PC-9 (cell line): Measurements from ENCODE around the gene TBX2. TPM values are rescaled to one million over a fixed set of nuclear protein-coding genes. Genes with fewer than 3 reads are reported as not detected.

Experiments
- BruUV-seq: library from RNA; stranded (reverse); fragments of 400-500 nt; replicated peaks from 2 replicates; lab custom pipeline; 2021; lab: Mats Ljungman, UMichigan
- CTCF ChIA-PET: fragments of 300-600 bp; sonication (Branson Sonifier 250); formaldehyde crosslinking; loops from one replicate; lab custom pipeline; 2022; ENCODE audit warnings: antibody characterized with exemption; lab: Charles Lee
- POLR2A ChIA-PET: fragments of 300-600 bp; sonication (Branson Sonifier 250); formaldehyde crosslinking; loops from one replicate; lab custom pipeline; 2022; ENCODE audit warnings: antibody characterized with exemption; ENCODE audit not compliant: unreplicated experiment; lab: Charles Lee
- DNase-seq, 2 experiments: peaks; one replicate each; pipeline versions ENCODE4 v3.0.0 to v3.0.0-alpha.2; 2015 to 2022; ENCODE audit warnings: mixed read lengths in 1 of 2
- H2AFZ ChIP-seq: fragments of 200-600 bp; sonication (generic); 2 replicates; pipeline ENCODE4 v1.8.1; 2017; ENCODE audit warnings: antibody characterized with exemption
- H3F3A ChIP-seq: fragments of 200-600 bp; sonication (generic); 2 replicates; pipeline ENCODE4 v1.8.1; 2017; ENCODE audit warnings: antibody characterized with exemption, mild to moderate bottlenecking, low read depth; ENCODE audit not compliant: insufficient read depth
- H3K27ac ChIP-seq: fragments of 200-600 bp; sonication (generic); 2 replicates; pipeline ENCODE4 v1.6.1; 2016; ENCODE audit warnings: mixed run types
- H3K27me3 ChIP-seq: fragments of 200-600 bp; sonication (generic); 2 replicates; pipeline ENCODE4 v1.6.1; 2016; ENCODE audit warnings: low read depth, mixed run types; ENCODE audit not compliant: insufficient read depth
- H3K36me3 ChIP-seq: fragments of 200-600 bp; sonication (generic); 2 replicates; pipeline ENCODE4 v1.6.1; 2016; ENCODE audit warnings: low read depth, mixed run types
- H3K4me1 ChIP-seq: fragments of 200-600 bp; sonication (generic); replicated peaks from 2 replicates; pipeline ENCODE4 v1.6.1; 2016; ENCODE audit warnings: mixed run types; ENCODE audit not compliant: insufficient read depth
- H3K4me2 ChIP-seq: fragments of 200-600 bp; sonication (generic); 2 replicates; pipeline ENCODE4 v1.6.1; 2017; ENCODE audit warnings: mixed run types
- H3K4me3 ChIP-seq: fragments of 200-600 bp; sonication (generic); 2 replicates; pipeline ENCODE4 v1.6.1; 2016; ENCODE audit warnings: mixed run types
- H3K79me2 ChIP-seq: fragments of 200-600 bp; sonication (generic); 2 replicates; pipeline ENCODE4 v1.6.1; 2017; ENCODE audit warnings: low read depth, mixed run types
- H3K9me2 ChIP-seq: fragments of 200-600 bp; sonication (generic); 2 replicates; pipeline ENCODE4 v1.8.1; 2017; ENCODE audit warnings: mild to moderate bottlenecking; ENCODE audit not compliant: insufficient read depth
- H3K9me3 ChIP-seq: fragments of 200-600 bp; sonication (generic); 2 replicates; pipeline ENCODE4 v1.8.1; 2016; ENCODE audit warnings: low read depth; ENCODE audit not compliant: insufficient read depth
- H4K20me1 ChIP-seq: fragments of 200-600 bp; sonication (generic); 2 replicates; pipeline ENCODE4 v1.8.1; 2017; ENCODE audit not compliant: insufficient read depth
- EZH2 ChIP-seq: fragments of 200-600 bp; sonication (generic); IDR thresholded peaks from 2 replicates; pipeline ENCODE4 v1.8.0; 2017; ENCODE audit warnings: antibody characterized with exemption, low read depth
- intact Hi-C: fragments of 100-400 bp; cut with micrococcal nuclease; formaldehyde crosslinking; loops from one replicate; pipeline ENCODE4 v1.10.0; 2022; ENCODE audit not compliant: unreplicated experiment
- total RNA-seq: library from RNA; stranded (reverse); gene quantifications from 2 replicates; pipeline ENCODE4 v1.2.3, GENCODE V29; 2021
- TF ChIP-seq, protein P1 (sequence below): fragments of 200-600 bp; sonication (generic); conservative IDR thresholded peaks from 2 replicates; pipeline ENCODE4 v1.6.1; 2017; ENCODE audit warnings: mixed run types, antibody characterized with exemption, mild to moderate bottlenecking, moderate library complexity

Gene TBX2
- total RNA-seq, 1 experiment from 2014 or later: 0.44 TPM

DNA sequence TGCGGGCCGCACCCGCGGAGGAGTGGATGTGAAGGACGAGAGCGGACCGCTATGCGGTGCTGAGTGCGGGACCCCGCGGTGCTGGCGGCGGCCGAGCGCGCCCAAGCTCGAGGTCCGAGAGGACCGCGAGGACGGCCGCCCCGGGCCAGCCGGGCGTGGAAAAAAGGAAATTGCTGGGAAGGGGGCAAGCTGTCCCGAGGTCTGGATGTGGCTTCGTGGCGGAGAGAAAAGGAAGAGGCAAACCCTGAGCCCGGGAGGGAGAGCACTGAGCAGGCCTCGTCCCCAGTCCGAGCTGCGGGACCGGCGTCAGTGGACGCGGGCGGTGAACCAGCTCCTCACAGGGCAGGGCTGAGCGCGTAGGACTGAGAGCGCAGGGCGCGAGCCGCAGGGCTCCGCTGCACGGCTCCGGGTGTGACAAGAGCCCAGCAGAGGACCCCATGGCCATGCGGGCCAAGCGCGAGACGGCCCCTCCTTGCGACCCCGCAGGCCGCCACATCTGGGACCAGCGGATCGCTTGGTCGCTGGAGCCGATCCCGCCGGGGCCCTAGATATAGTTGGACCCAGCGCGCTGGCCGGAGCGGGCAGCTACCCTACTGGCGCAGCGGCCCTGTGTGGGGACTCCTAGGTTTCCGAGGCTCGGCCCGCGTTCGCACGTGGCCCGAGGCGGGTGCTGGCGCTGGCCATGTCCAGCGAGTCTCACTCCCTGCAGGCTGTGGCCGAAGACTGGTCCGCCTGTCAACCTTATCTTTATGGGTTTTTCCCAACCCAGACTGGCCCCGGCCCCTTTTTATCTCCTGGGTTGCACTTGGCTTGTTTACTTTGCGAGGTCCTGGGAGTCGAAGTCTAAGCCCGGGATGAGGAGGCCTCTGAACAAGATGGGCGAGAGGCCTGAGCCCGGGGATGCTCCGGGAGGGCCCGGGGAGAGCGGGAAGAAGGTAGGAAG, 55.0 kb downstream of the TBX2 start:
- H2AFZ ChIP-seq: no peak overlapping the region
- no peak for DNase-seq
- no peaks in the 10 kb centered on the region for H3K4me1 ChIP-seq
- intact Hi-C loops: no loop called here
- TF ChIP-seq, protein P1, sequence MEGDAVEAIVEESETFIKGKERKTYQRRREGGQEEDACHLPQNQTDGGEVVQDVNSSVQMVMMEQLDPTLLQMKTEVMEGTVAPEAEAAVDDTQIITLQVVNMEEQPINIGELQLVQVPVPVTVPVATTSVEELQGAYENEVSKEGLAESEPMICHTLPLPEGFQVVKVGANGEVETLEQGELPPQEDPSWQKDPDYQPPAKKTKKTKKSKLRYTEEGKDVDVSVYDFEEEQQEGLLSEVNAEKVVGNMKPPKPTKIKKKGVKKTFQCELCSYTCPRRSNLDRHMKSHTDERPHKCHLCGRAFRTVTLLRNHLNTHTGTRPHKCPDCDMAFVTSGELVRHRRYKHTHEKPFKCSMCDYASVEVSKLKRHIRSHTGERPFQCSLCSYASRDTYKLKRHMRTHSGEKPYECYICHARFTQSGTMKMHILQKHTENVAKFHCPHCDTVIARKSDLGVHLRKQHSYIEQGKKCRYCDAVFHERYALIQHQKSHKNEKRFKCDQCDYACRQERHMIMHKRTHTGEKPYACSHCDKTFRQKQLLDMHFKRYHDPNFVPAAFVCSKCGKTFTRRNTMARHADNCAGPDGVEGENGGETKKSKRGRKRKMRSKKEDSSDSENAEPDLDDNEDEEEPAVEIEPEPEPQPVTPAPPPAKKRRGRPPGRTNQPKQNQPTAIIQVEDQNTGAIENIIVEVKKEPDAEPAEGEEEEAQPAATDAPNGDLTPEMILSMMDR: no peak
- no peak for TF ChIP-seq EZH2
- H3K79me2 ChIP-seq: no peaks in the 10 kb centered on the region
- H3K27ac ChIP-seq: no peak overlapping the region
- no peak overlapping the region for H3K4me2 ChIP-seq
- no peaks in the 10 kb centered on the region for H3F3A ChIP-seq
- H3K9me2 ChIP-seq: no peaks in the 10 kb centered on the region
- POLR2A ChIA-PET: no interaction called here
- H3K4me3 ChIP-seq: no peak overlapping the region
- CTCF ChIA-PET: no interaction called here
- H4K20me1 ChIP-seq: no peaks in the 10 kb centered on the region
- H3K27me3 ChIP-seq: no peaks in the 10 kb centered on the region
- no TSS peak for BruUV-seq
- no peaks in the 10 kb centered on the region for H3K36me3 ChIP-seq
- H3K9me3 ChIP-seq: no peaks in the 10 kb centered on the region

DNA sequence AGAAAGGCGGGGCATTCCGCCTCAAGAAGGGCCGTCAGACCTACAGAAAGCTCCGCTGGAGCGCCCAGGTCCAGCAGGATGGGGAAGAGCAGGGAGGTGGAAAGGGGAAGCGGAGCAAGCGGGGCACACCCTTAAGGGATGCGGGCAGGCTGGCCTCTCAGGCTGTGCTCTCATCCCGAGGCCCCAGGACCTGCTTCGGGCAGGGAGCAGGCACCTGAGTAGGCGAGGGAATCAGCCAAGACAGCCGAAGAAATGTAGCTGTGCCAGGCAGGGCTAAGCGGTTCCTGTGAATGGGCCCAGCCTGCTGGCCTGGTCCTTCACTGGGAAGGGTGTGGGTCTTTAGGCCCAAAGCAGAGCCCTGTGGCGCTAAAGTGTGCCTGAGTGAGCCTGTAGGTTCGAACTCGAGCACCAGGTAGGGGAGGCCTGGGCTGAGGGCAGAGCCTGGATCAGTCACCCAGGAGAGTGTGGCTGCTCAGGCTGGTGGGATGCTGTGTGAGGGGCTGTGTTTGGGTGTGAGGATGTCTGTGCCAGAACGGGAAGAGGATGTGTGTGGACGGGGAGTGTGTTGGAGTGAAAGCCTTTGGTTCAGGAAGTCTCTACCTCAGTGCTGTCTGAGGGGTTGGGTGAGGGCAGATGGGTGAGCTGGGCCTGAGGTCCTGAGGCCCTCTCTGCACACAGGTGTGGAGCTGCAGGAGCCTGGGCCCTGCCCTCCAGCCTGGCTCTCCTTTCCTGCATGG, 55.8 kb downstream of the TBX2 start:
- Histone ChIP-seq H3K36me3 (no peaks in the 10 kb centered on the region), H3K27me3 (no peaks in the 10 kb centered on the region)

DNA sequence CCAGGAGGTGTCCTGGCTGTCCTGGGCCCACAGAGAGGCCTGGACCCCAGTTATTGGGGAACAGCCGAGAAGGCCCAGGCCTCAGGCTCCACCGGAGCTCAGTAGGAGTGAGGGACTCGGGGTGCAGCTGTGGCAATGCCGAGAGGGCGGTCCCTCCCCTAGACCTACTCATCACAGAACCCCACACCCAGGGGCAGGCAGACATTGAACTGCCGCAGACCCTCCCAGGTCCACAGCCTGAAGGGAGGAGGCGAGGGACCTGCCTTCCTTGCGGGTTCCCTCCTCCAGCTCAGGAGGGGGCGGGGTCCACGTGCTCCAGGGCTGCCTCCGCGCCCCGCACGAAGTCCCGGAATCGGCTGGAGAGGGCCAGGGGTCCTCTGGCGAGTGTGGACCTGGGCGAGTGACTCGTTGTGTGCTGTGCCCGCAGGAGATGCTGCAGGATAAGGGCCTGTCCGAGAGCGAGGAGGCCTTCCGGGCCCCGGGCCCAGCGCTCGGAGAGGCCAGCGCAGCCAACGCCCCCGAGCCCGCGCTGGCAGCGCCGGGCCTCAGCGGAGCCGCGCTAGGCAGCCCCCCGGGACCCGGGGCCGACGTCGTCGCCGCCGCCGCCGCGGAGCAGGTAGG, 56.5 kb downstream of the TBX2 start:
- no peaks in the 10 kb centered on the region for H3K9me2 ChIP-seq
- H3K27ac ChIP-seq: no peak overlapping the region
- no peaks in the 10 kb centered on the region for H4K20me1 ChIP-seq
- no peak overlapping the region for H2AFZ ChIP-seq
- BruUV-seq: no TSS peak
- H3K27me3 ChIP-seq: no peaks in the 10 kb centered on the region
- ChIA-PET POLR2A (no interaction called here), CTCF (no interaction called here)
- TF ChIP-seq, protein P1: no peak
- no peak for TF ChIP-seq EZH2
- no peak overlapping the region for H3K4me2 ChIP-seq
- no peaks in the 10 kb centered on the region for H3F3A ChIP-seq
- H3K36me3 ChIP-seq: no peaks in the 10 kb centered on the region
- intact Hi-C loops: no loop called here
- H3K4me1 ChIP-seq: no peaks in the 10 kb centered on the region
- no peaks in the 10 kb centered on the region for H3K9me3 ChIP-seq
- H3K4me3 ChIP-seq: no peak overlapping the region
- H3K79me2 ChIP-seq: no peaks in the 10 kb centered on the region
- no peak for DNase-seq

More for the DNA sequence above, 55.8 kb downstream of the TBX2 start:
- Histone ChIP-seq H3K79me2 (no peaks in the 10 kb centered on the region), H4K20me1 (no peaks in the 10 kb centered on the region), H3K9me3 (no peaks in the 10 kb centered on the region), H3K4me1 (no peaks in the 10 kb centered on the region), H3F3A (no peaks in the 10 kb centered on the region), H3K27ac (no peak overlapping the region), H3K4me3 (no peak overlapping the region), H3K4me2 (no peak overlapping the region), H2AFZ (no peak overlapping the region), H3K9me2 (no peaks in the 10 kb centered on the region)
- BruUV-seq: no TSS peak
- POLR2A ChIA-PET: no interaction called here
- intact Hi-C loops: no loop called here
- no peak for TF ChIP-seq EZH2
- TF ChIP-seq, protein P1: no peak
- CTCF ChIA-PET: no interaction called here
- DNase-seq: no peak
